ENCODE data around the gene TRIM41. TPM values are rescaled to one million over a fixed set of nuclear protein-coding genes. Genes with fewer than 3 reads are reported as not detected.
"Not testable (repeated sequence)": the region's sequence is repeated elsewhere in the genome, so short reads cannot be mapped to it uniquely, and the experiment has no call there.

TRIM41 gene
- total and polyA plus RNA-seq, 9 of the 15 experiments (the other 6 are each of a cell fraction or from before 2014, with no cell fraction given): 1.8 to 47.6 (median 20.9) TPM

DNA sequence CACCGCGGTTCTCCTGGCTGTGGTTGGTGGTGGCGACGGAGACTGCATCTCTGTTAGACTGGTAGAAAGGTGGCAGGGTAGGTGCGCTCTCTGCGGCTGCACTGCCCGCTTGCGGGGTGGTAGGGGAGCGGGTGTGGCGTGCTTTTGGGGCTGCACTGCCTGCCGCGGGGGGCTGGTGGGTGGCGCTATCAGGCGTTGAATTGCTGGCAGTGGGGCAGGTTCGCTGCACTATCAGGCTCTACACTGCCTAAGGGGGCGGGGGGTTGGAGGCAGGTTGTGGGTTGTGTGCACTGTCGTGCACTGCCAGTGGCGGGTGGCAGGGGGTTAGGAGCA is 58.9 kb downstream of the TRIM41 start (continued):
- TF ChIP-seq, protein P1, sequence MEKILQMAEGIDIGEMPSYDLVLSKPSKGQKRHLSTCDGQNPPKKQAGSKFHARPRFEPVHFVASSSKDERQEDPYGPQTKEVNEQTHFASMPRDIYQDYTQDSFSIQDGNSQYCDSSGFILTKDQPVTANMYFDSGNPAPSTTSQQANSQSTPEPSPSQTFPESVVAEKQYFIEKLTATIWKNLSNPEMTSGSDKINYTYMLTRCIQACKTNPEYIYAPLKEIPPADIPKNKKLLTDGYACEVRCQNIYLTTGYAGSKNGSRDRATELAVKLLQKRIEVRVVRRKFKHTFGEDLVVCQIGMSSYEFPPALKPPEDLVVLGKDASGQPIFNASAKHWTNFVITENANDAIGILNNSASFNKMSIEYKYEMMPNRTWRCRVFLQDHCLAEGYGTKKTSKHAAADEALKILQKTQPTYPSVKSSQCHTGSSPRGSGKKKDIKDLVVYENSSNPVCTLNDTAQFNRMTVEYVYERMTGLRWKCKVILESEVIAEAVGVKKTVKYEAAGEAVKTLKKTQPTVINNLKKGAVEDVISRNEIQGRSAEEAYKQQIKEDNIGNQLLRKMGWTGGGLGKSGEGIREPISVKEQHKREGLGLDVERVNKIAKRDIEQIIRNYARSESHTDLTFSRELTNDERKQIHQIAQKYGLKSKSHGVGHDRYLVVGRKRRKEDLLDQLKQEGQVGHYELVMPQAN (IDR thresholded peaks at IDR 0.05; ENCODE audit: borderline replicate concordance): 0 out of 2 replicates have a peak, but pooled peaks have one; percentile 29
- TF ChIP-seq ZNF75A (CRISPR knock-in tag; IDR thresholded peaks at IDR 0.05) (no peak), ZFPM2 (CRISPR knock-in tag; IDR thresholded peaks at IDR 0.05) (no peak)

- H4K20me1 ChIP-seq (replicated peaks; ENCODE audit: control insufficient read depth, insufficient read depth, low read length); H3K9me1 ChIP-seq (ENCODE audit: control insufficient read depth, insufficient read depth, low read length); in situ Hi-C loops (cut with MboI); ATAC-seq; H3K27ac ChIP-seq (ENCODE audit: extremely low read depth, low read depth, low read length); H2AFZ ChIP-seq (ENCODE audit: low read depth, low read length); H3K27me3 ChIP-seq (ENCODE audit: control insufficient read depth in 2 of 2, insufficient read depth in 2 of 2, low read length in 2 of 2); intact Hi-C loops (cut with micrococcal nuclease); H3K4me2 ChIP-seq (ENCODE audit: insufficient read depth, low read length); H3K9me3 ChIP-seq (replicated peaks; ENCODE audit: control insufficient read depth, insufficient read depth, low read depth, low read length); CTCF ChIA-PET (ENCODE audit: low intra/inter-chr PET ratio); BruUV-seq (replicated peaks); FAIRE-seq; DNase-seq (ENCODE audit: extremely low read depth in 1 of 4, low spot score in 3 of 4): not testable (repeated sequence)
- H3K4me3 ChIP-seq: peak overlapping the region; percentile 86
- H3K4me1 ChIP-seq (replicated peaks in 1 of 2; ENCODE audit: control insufficient read depth in 2 of 2, insufficient read depth in 2 of 2, low read length in 2 of 2): peaks cover 0 to 24% of the 10 kb centered on the region in 2 experiments; a peak in 3 of 5 replicates
- POLR2A ChIA-PET: interaction anchor here (0.5 kb wide), 1 partner anchor 770 kb away, joined by 4 read pairs; no protein-coding TSS in a partner anchor
- peaks cover 41% of the 10 kb centered on the region; the same call in 1 of the 3 replicates for H3K36me3 ChIP-seq (ENCODE audit: control insufficient read depth, insufficient read depth, low read length)
- peak overlapping the region in 1 of 2 experiments; percentile 99; a peak in 2 of 4 replicates for H3K9ac ChIP-seq (ENCODE audit: insufficient read depth in 1 of 2, low read depth in 2 of 2, low read length in 2 of 2)
- 26% methylated on average over 8 of the region's 16 CpGs for WGBS (ENCODE audit: insufficient coverage, low coverage, missing lambda C conversion rate)
- peaks cover 72% of the 10 kb centered on the region for H3K79me2 ChIP-seq (ENCODE audit: control insufficient read depth, insufficient read depth, low read length)
Measured at GRCh38 chr5:181282415-181282814, 59.3 kb downstream of the TRIM41 start.

Data from K562 (cell line).